Measurements from ENCODE around the gene ZNF549. TPM values are rescaled to one million over a fixed set of nuclear protein-coding genes. Genes with fewer than 3 reads are reported as not detected.
"Not testable (repeated sequence)": the region's sequence is repeated elsewhere in the genome, so short reads cannot be mapped to it uniquely, and the experiment has no call there.

ZNF549 gene
- 2.5 and 3.8 TPM in 2 replicates for polyA plus RNA-seq (2011; rRNA removed)
- polyA minus RNA-seq (2011; rRNA and poly(A)+ RNA removed), result 3.2 and 3.6 TPM in 2 replicates

DNA sequence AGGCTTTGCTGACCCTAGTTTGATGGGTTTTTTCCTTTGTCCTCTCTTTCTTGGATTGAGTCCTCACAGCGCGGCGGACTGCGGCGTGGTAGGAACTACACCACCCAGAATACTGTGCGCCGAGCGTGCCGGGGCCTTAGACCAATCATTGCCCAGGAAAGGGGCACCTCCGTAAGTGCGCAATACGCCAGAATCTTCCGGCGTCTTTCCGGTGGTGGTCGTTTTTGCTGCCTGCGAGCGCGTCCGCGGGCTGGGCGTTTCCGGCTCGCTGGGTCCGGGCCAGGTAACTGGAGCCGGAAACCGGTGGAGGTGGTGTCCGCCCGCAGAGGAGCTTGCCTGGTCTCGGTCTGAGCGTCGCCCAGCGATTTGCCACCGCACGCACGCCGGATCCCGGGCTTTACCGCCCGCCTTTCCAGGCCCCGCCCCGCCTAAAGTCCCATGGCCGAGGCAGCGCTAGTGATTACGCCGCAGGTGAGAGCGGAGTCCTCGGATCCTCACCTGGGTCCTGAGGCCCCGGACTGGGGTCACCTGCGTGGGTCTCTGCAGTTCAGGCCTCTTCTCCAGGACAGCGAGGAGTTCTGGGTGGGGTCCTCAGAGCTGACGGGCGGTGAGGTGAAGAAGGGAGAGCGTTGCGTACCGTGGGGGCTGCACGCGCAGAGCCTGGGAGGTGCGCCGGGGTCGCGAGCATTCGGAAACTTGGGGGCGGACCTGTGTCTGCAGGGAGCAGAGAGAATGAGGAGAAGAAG, at the start of gene ZNF549:
Gene ZNF549 (plus strand): TSS at position 221 of the 746 bp plus-strand sequence. CDS start 218 bp downstream, at position 439.
- ChIA-PET CTCF (no interaction called here), POLR2A (no interaction called here)
- Histone ChIP-seq H3K4me3 (ENCODE audit: low read depth, low read length) (peak within 1 kb of the TSS; percentile 63), H3K27me3 (ENCODE audit: control insufficient read depth, insufficient read depth, low read length) (no peaks in the 10 kb centered on the region), H3K36me3 (ENCODE audit: control insufficient read depth, insufficient read depth, low read length) (no peaks in the 10 kb centered on the region; the same call in 1 of the 2 replicates)
- TF ChIP-seq, protein P1, sequence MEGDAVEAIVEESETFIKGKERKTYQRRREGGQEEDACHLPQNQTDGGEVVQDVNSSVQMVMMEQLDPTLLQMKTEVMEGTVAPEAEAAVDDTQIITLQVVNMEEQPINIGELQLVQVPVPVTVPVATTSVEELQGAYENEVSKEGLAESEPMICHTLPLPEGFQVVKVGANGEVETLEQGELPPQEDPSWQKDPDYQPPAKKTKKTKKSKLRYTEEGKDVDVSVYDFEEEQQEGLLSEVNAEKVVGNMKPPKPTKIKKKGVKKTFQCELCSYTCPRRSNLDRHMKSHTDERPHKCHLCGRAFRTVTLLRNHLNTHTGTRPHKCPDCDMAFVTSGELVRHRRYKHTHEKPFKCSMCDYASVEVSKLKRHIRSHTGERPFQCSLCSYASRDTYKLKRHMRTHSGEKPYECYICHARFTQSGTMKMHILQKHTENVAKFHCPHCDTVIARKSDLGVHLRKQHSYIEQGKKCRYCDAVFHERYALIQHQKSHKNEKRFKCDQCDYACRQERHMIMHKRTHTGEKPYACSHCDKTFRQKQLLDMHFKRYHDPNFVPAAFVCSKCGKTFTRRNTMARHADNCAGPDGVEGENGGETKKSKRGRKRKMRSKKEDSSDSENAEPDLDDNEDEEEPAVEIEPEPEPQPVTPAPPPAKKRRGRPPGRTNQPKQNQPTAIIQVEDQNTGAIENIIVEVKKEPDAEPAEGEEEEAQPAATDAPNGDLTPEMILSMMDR (IDR thresholded peaks at IDR 0.05; ENCODE audit: insufficient read depth, low read depth, low read length), result no peak
- peak; percentile 59 for DNase-seq (ENCODE audit: low read depth)

DNA sequence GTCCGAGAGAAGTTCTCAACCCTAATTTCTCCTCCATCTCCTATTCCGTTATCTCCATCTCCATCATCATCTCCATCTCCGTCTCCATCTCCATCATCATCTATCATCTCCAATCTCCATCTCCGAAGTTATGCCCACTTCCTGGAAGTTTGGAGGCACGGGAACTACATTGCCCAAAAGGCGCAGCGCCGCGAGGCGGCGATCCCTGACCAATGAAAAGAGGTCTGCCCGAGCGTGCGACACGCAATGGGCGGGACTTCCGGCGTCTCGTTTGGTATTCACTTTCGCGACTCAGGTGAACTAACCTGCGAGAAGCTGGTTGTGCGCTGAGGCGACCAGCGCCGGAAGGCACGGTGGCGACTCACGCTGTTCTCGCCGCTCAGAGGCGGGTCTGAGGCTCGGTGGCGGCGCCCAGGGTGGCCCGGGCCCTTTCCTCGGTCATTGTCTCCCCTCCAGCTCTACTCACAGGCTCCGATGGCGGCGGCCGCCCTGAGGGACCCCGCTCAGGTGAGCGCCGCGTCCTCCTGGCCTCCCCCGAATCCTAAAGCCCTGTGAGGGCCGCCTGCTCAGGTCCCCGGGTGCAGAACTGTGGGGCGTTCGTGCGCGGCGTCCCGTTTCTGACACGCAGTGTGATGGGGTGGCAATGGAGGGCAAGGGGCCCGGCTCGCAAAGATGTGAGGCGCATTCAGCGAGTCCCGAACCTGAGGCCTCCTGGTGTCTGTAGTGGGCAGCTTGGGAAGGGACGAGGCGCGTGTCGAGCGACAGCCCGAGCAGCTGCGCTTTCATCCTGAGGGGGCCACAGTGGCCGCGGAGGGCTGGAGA, 39.5 kb upstream of the ZNF549 start, which contains the start of gene ZNF419:
Gene ZNF419 (plus strand): TSS at position 274 of the 822 bp plus-strand sequence. CDS start 201 bp downstream, at position 475.
- ChIA-PET CTCF (interaction anchor here (0.9 kb wide), 1 partner anchor 10 kb away, joined by 3 read pairs; the partner anchor contains the start of gene ZNF772), POLR2A (interaction anchor here (0.7 kb wide), 1 partner anchor 10 kb away, joined by 4 read pairs; the partner anchor contains the start of gene ZNF772)
- TF ChIP-seq, protein P1 (IDR thresholded peaks at IDR 0.05; ENCODE audit: insufficient read depth, low read depth, low read length), result 0 out of 2 replicates have a peak, but pooled peaks have one; percentile 11
- peak within 1 kb of the TSS; percentile 98 for H3K4me3 ChIP-seq (ENCODE audit: low read depth, low read length)
- peak; percentile 47 for DNase-seq (ENCODE audit: low read depth)
- not testable (repeated sequence) for H3K36me3 ChIP-seq (ENCODE audit: control insufficient read depth, insufficient read depth, low read length); H3K27me3 ChIP-seq (ENCODE audit: control insufficient read depth, insufficient read depth, low read length)

DNA sequence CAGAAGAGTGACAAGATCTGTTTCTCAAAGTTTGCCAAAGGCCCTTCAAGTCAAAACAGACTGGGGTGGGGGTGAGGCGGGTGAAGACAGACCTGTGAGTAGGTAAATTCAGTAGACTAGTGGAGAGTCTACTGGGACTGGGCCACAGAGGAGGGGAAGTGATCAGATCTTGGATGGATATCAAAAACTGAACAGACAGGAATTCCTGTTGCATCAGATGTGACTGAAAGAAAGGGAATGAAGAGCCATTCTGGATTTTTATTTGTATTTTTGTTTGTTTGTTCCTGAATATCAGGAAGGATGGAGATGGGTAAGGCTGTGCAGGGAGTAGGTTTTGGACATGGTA, 38.9 kb upstream of the ZNF549 start:
- POLR2A ChIA-PET; DNase-seq (ENCODE audit: low read depth); H3K27me3 ChIP-seq (ENCODE audit: control insufficient read depth, insufficient read depth, low read length); CTCF ChIA-PET: not testable (repeated sequence)
- H3K36me3 ChIP-seq (ENCODE audit: control insufficient read depth, insufficient read depth, low read length), result peaks cover 12% of the 10 kb centered on the region
- peak overlapping the region; percentile 28 for H3K4me3 ChIP-seq (ENCODE audit: low read depth, low read length)

DNA sequence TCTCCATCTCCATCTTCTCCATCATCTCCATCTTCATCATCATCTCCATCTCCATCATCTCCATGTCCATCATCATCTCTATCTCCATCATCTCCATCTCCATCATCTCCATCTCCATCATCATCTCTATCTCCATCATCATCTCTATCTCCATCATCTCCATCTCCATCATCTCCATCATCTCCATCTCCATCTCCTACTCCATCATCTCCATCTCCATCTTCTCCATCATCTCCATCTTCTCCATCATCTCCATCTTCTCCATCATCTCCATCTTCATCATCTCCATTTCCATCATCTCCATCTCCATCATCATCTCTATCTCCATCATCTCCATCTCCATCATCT, 27.9 kb upstream of the ZNF549 start:
- peaks cover 10% of the 10 kb centered on the region; the same call in 1 of the 2 replicates for H3K36me3 ChIP-seq (ENCODE audit: control insufficient read depth, insufficient read depth, low read length)
- DNase-seq (ENCODE audit: low read depth); POLR2A ChIA-PET; CTCF ChIA-PET; H3K27me3 ChIP-seq (ENCODE audit: control insufficient read depth, insufficient read depth, low read length); H3K4me3 ChIP-seq (ENCODE audit: low read depth, low read length): not testable (repeated sequence)

DNA sequence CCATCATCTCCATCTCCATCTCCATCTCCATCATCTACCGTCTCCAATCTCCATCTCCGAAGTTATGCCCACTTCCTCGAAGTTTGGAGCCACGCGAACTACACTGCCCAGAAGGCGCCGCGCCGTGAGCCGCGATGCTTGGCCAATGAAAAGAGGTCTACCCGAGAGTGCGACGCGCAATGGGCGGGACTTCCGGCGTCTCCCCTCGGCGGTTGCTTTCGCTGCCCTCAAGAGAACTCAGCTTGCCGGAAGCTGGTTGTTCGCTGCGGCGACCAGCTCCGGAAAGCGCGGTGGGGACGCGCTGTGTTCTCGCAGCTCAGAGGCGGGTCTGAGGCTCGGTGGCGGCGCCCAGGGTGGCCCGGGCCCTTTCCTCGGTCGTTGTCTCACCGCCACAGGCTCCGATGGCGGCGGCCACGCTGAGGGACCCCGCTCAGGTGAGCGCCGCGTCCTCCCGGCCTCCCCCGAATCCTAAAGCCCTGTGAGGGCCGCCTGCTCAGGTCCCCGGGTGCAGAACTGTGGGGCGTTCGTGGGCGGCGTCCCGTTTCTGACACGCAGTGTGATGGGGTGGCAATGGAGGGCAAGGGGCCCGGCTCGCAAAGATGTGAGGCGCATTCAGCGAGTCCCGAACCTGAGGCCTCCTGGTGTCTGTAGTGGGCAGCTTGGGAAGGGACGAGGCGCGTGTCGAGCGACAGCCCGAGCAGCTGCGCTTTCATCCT, 27.3 kb upstream of the ZNF549 start, which contains the start of gene ZNF773:
Gene ZNF773 (plus strand): TSS at position 259 of the 716 bp plus-strand sequence. CDS start 143 bp downstream, at position 402.
- POLR2A ChIA-PET, result interaction anchor here (0.6 kb wide), 1 partner anchor 240 kb away, joined by 3 read pairs; no protein-coding TSS in a partner anchor
- CTCF ChIA-PET, result not testable (repeated sequence)

DNA sequence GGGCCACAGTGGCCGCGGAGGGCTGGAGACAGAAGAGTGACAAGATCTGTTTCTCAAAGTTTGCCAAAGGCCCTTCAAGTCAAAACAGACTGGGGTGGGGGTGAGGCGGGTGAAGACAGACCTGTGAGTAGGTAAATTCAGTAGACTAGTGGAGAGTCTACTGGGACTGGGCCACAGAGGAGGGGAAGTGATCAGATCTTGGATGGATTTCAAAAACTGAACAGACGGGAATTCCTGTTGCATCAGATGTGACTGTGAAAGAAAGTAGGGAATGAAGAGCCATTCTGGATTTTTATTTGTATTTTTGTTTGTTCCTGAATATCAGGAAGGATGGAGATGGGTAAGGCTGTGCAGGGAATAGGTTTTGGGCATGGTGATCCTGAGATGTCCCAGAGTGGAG, 26.8 kb upstream of the ZNF549 start:
- Histone ChIP-seq H3K36me3 (ENCODE audit: control insufficient read depth, insufficient read depth, low read length) (peaks cover 12% of the 10 kb centered on the region; the same call in 1 of the 2 replicates), H3K4me3 (ENCODE audit: low read depth, low read length) (peak overlapping the region; percentile 41)
- DNase-seq (ENCODE audit: low read depth); CTCF ChIA-PET; H3K27me3 ChIP-seq (ENCODE audit: control insufficient read depth, insufficient read depth, low read length): not testable (repeated sequence)
- POLR2A ChIA-PET, result interaction anchor here (0.6 kb wide), 1 partner anchor 241 kb away, joined by 3 read pairs; no protein-coding TSS in a partner anchor

More for the DNA sequence above, 27.3 kb upstream of the ZNF549 start, which contains the start of gene ZNF773:
- Histone ChIP-seq H3K4me3 (ENCODE audit: low read depth, low read length) (peak within 1 kb of the TSS; percentile 86), H3K36me3 (ENCODE audit: control insufficient read depth, insufficient read depth, low read length) (peaks cover 11% of the 10 kb centered on the region; the same call in 1 of the 2 replicates)
- not testable (repeated sequence) for H3K27me3 ChIP-seq (ENCODE audit: control insufficient read depth, insufficient read depth, low read length)
- peak; percentile 75 for DNase-seq (ENCODE audit: low read depth)
